Psoas muscle (tissue), 8 donors: ENCODE measurements around the gene UBE2O. TPM values are rescaled to one million over a fixed set of nuclear protein-coding genes. Genes with fewer than 3 reads are reported as not detected.

Source experiments
- ATAC-seq, 4 donors: fragments of 200-7000 bp; cut with Tn5 transposase; one replicate each; pipeline ENCODE4 v1.9.1; 2020; ENCODE audit warnings: moderate library complexity in 3 of 4, mild to moderate bottlenecking in 2 of 4
- DNase-seq, 2 donors: peaks; one replicate each; pipeline ENCODE4 v3.0.0-alpha.2; 2020
- H3K27ac ChIP-seq: fragments of 200-600 bp; one replicate; pipeline ENCODE4 v1.8.0; 2022
- H3K27me3 ChIP-seq, 3 donors: fragments of 200-600 bp in 1 of 3; one replicate each; pipeline versions ENCODE4 v1.6.1 to v1.8.0; 2013 to 2022; ENCODE audit warnings: low read length in 2 of 3, mild to moderate bottlenecking in 2 of 3, moderate library complexity in 1 of 3; ENCODE audit not compliant: insufficient read depth in 3 of 3
- H3K36me3 ChIP-seq, 2 donors: fragments of 200-600 bp in 1 of 2; one replicate each; pipeline versions ENCODE4 v1.6.1 to v1.8.0; 2013 to 2022; ENCODE audit warnings: low read depth in 1 of 2, mild to moderate bottlenecking in 1 of 2, moderate library complexity in 1 of 2; ENCODE audit not compliant: insufficient read depth in 1 of 2
- H3K4me1 ChIP-seq: fragments of 200-600 bp; one replicate; pipeline ENCODE4 v1.8.0; 2022
- H3K4me3 ChIP-seq: fragments of 200-600 bp; one replicate; pipeline ENCODE4 v1.8.0; 2022; ENCODE audit warnings: mild to moderate bottlenecking
- H3K9me3 ChIP-seq: fragments of 200-600 bp; one replicate; pipeline ENCODE4 v1.8.0; 2022
- CTCF ChIP-seq: fragments of 200-600 bp; IDR thresholded peaks from one replicate; pipeline ENCODE4 v1.8.0; 2022; ENCODE audit warnings: antibody characterized with exemption
- WGBS, 3 donors: extraction: QIAGEN DNeasy Blood & Tissue Kit; methylation state at CpG; one replicate each; pipeline versions ENCODE4 v1.1.6 to v1.1.7; 2013; 5-methylcytosine and 5-hydroxymethylcytosine counted together
- intact Hi-C, 2 donors: fragments of 100-400 bp; cut with DNase I; formaldehyde crosslinking; loops; one replicate each; pipeline versions ENCODE4 v1.11.0 to v1.14.2; 2022
- polyA plus RNA-seq, 3 donors: library from polyadenylated mRNA; stranded (reverse); fragments of 200-250 nt; gene quantifications; one replicate each; pipeline ENCODE4 v1.2.3, GENCODE V29; 2013
- total RNA-seq, 4 donors: library from RNA; stranded (reverse); fragmentation: NEBNext Ultra II Directional in 2 of 4; extraction: Animal tissue kit (Norgen Biotek cat#: 25700) in 2 of 4; gene quantifications; one replicate each; pipeline versions ENCODE4 v1.2.1 to v1.2.4, GENCODE V29; 2021 to 2023
- donor health status: healthy with polysubstance abuse.
- donor health status: DM: no; HTN: no; CAD: no; lungs with moderate emphysema.
- donor health status: Bipolar disorder and iron deficiency.
- donor health status: healthy.
- donor health status: DM: yes; HTN: yes; CAD: no.
- donor health status: DM: no; HTN: no; CAD: no.
- donor health status: DM: no; HTN: no; CAD: no.
- donor health status: DM: yes; HTN: yes; CAD: no.

Gene UBE2O
- total and polyA plus RNA-seq, 7 donors = 11.6 to 45.5 (median 37.3) TPM

GRCh38 chr17:76445697-76446448, 7.1 kb downstream of the UBE2O start:
- Histone ChIP-seq H3K27me3 (no peaks in the 10 kb centered on the region), H3K36me3 (no peaks in the 10 kb centered on the region), H3K27ac (peak overlapping the region; percentile 73), H3K9me3 (no peaks in the 10 kb centered on the region), H3K4me3 (peak overlapping the region; percentile 33), H3K4me1 (peaks cover 48% of the 10 kb centered on the region)
- ATAC-seq (peak; percentile 44 to 57 (median 50)), DNase-seq (no peak)
- WGBS, 3 donors = 32 to 49% (median 37%) methylated on average over 10 of the region's 10 CpGs
- intact Hi-C loops = loop anchor here in 1 of 2 donors (5.0 kb wide), 1 partner anchor 39 kb away; no protein-coding TSS in a partner anchor
- no peak for TF ChIP-seq CTCF

GRCh38 chr17:76444518-76445311, 8.2 kb downstream of the UBE2O start:
- no peak for TF ChIP-seq CTCF
- Histone ChIP-seq H3K36me3 (no peaks in the 10 kb centered on the region), H3K9me3 (no peaks in the 10 kb centered on the region), H3K27me3 (no peaks in the 10 kb centered on the region), H3K4me3 (no peak overlapping the region), H3K4me1 (peaks cover 48% of the 10 kb centered on the region), H3K27ac (no peak overlapping the region)
- intact Hi-C loops = loop anchor here in 1 of 2 donors (5.0 kb wide), 1 partner anchor 37 kb away; no protein-coding TSS in a partner anchor
- ATAC-seq = no peak
- DNase-seq = no peak
- WGBS, 3 donors = 83 to 87% (median 84%) methylated on average over 9 of the region's 9 CpGs

- 93 to 95% (median 94%) methylated on average over 8 of the region's 8 CpGs for WGBS, 3 donors
- ATAC-seq = no peak
Measured at GRCh38 chr17:76442341-76443338, 10.3 kb downstream of the UBE2O start.

More at GRCh38 chr17:76442341-76443338, 10.3 kb downstream of the UBE2O start:
- TF ChIP-seq CTCF = no peak
- intact Hi-C loops = no loop called here
- H3K9me3 ChIP-seq = no peaks in the 10 kb centered on the region
- no peak for DNase-seq
- no peaks in the 10 kb centered on the region for H3K27me3 ChIP-seq
- no peak overlapping the region for H3K4me3 ChIP-seq
- H3K36me3 ChIP-seq = no peaks in the 10 kb centered on the region
- peaks cover 44% of the 10 kb centered on the region for H3K4me1 ChIP-seq
- H3K27ac ChIP-seq = no peak overlapping the region
